Measurements from ENCODE around the gene SSTR4.

- TF ChIP-seq CTCF (conservative IDR thresholded peaks at IDR 0.05 in 1 of 2, IDR thresholded peaks at IDR 0.05 in 1 of 2; ENCODE audit: low read depth in 1 of 2, low read length in 2 of 2) (no peak), EZH2 (IDR thresholded peaks at IDR 0.05; ENCODE audit: low read length, missing control alignments) (no peak)
Observed at GRCh38 chr20:23059001-23059400, 23.9 kb downstream of the SSTR4 start.
